Ovary (tissue), 3 donors: ENCODE measurements around the gene PRPF40B.

ENCODE experiments used
- POLR2A ChIP-seq: fragments of 450-650 bp; IDR thresholded peaks from one replicate; pipeline ENCODE4 v1.6.1; 2017; ENCODE audit warnings: antibody characterized with exemption, mild to moderate bottlenecking, moderate library complexity
- TF ChIP-seq, protein P1 (sequence below), 3 donors: fragments of 450-650 bp in 2 of 3; fragments of 200-600 bp in 1 of 3; IDR thresholded peaks; one replicate each; pipeline versions ENCODE4 v1.5.1 to v1.8.0; 2016 to 2022; ENCODE audit warnings: antibody characterized with exemption in 3 of 3, mild to moderate bottlenecking in 1 of 3
- donor health status: DM: no; HTN: no; CAD: no.

DNA sequence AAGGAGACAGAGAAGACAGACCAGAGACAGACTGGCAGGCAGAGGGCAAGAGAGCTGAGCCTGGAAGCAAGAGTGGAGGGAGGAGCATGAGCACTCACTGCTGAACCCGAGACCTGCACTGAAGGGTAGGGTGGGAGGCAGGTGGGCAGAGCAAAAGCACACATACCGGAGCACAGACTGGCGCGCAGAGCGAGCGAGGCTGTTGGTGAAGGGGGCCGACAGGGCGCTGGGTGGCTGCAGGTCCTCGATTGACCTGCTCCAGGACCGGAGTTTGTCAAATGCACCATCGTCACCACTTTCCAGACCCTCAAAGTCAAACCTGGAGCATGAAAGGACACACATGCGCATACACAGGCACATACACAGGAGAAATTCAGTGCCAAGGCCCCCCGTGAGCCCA, 34.9 kb downstream of the PRPF40B start:
- TF ChIP-seq, protein P1, sequence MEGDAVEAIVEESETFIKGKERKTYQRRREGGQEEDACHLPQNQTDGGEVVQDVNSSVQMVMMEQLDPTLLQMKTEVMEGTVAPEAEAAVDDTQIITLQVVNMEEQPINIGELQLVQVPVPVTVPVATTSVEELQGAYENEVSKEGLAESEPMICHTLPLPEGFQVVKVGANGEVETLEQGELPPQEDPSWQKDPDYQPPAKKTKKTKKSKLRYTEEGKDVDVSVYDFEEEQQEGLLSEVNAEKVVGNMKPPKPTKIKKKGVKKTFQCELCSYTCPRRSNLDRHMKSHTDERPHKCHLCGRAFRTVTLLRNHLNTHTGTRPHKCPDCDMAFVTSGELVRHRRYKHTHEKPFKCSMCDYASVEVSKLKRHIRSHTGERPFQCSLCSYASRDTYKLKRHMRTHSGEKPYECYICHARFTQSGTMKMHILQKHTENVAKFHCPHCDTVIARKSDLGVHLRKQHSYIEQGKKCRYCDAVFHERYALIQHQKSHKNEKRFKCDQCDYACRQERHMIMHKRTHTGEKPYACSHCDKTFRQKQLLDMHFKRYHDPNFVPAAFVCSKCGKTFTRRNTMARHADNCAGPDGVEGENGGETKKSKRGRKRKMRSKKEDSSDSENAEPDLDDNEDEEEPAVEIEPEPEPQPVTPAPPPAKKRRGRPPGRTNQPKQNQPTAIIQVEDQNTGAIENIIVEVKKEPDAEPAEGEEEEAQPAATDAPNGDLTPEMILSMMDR (IDR thresholded peaks at IDR 0.05) = no peak
- no peak for TF ChIP-seq POLR2A
